ENCODE measurements around the gene KAZN.

KAZN gene

DNA sequence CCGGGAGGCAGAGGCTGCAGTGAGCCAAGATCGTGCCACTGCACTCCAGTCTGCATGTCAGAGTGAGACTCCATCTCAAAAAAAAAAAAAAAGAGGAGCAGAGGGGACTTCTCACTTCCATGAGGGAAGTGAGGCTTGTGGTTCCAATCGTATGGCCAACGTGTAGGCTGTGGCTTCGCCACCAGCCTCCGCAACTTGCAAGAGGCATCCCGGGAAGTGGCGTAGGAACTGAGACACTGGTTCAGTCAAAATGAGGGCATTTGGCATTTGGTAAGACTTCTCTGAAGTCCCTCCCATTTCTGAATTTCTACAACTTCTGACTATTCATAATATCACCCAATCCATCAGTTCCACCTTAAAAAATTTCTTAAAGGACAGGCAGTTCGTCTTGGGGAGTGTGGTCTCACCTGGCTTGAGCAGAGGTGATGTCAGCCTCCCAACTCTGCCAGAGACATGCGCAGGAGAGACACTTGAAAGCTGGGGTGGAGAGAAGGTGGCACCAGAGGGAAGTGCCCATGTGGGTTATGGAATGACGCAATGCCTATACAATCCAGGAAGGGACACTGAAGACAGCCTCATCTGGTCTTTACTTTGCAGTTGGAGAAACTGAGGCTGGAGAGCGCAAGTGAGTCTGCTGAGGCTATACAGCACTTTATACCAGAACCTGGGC lies 17.2 kb downstream of the KAZN start:
- no peak for DNase-seq

- no peak for DNase-seq
These were observed 18.3 kb downstream of the KAZN start for GRCh38 chr1:14616632-14617396.

DNA sequence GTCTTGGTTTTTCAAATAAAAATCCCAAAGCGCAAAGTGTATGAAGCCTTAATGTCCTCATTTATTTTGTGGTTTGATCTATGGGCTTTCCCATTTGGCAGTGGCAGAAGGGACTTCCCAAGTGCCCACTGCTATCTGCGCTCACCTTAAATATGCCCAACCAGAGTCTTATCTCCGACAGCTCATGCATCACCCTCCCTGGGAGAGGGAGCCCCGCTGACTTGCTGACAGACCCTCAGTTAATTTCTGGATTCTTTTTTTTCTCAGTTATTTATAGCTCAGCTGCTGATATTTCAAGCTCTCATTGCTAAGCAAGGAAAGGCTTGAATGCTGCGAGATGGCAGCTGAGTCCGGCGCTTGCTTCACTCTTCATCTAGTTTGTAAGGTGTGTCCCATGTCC lies 19.3 kb downstream of the KAZN start:
- DNase-seq = no peak

DNA sequence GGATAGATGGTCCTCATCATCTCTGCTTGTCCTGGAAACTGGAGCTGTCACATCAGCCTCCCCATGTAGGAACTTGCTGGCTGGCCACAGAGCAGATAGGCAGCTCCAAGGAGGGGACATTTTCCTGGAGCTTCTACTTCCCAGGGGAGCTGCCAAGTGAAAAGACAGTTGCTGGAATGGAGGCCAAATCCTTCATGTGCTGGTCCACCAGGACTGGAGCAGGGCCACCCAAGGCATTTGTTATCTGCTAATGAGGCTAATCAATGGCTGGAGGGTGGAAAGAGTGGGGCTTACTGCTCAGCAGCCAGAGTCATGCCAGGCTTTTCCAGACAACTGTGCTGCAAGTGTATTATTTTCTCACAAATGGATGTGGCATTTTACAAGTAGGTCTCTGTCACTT lies 22.5 kb downstream of the KAZN start:
- DNase-seq = no peak

DNA sequence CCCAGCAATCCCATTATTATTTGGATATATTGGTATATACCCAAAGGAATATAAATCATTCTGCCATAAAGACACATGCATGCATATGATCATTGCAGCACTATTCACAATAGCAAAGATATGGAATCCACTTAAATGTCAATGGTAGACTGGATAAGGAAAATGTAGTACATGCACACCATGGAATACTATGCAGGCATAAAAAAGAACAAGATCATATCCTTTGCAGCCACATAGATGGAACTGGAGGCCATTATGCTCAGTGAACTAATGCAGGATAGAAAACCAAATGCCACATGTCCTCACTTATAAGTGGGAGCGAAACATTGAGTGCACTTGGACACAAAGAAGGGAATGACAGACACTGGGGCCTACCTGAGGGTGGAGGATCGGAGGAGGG lies 24.6 kb downstream of the KAZN start:
- DNase-seq = no peak

GRCh38 chr1:14624941-14625340 lies 26.5 kb downstream of the KAZN start:
- no peak for DNase-seq

GRCh38 chr1:14625572-14625971 lies 27.1 kb downstream of the KAZN start:
- DNase-seq = no peak

DNA sequence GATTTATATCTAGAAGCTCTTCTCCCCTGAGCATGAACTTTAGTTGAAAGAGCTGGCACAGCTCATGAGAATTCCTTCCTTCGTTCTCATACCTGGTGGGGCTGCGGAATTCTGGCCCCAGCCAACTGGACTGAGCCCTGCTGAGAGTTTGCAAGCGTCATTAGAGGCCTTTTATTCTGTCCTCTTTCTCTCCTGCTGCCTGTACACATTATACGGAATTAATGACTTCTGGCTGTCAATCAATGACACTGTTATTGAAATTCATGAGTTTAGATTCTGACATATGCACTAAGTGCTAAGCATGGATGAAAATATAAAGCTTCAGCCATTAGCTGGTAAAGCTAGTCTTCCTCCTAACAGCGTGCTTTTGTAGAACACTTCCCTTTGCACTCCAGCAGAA lies 27.5 kb downstream of the KAZN start:
- no peak for DNase-seq

DNA sequence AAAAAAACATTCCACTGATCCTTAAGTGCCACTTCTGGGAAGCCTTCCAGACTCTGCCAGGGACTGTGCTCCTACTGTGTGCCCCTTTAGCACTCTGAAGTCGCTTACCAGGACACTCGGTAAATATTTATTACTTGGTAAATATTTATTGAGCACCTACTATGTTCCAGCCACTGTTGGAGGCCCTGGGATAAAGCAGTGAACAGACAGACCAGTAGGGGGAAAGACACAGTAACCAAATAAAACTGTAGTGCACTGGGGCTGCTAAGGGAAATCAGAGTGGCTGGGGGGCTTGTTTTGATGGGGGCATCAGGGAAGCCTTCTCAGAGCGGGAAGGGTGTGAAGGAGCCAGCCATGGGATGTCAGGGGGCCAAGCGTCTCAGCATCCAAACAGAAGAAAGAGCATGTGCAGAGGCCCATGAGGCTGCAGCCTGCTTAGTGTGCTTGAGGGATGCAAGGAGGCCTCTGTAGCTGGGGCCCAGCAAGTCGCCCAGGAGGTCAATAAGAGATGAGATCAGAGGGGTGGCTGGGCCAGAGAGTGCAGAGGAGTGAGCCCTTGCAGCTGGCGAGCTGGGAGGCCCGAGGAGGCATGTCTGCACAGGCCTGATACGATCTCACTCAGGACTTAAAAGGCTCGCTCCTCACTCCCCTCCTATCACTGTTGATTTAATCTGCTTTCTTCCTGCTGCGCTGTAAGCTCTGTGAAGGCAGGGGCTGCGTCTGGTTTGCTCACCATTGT lies 28.6 kb downstream of the KAZN start:
- DNase-seq = no peak

GRCh38 chr1:14627608-14628489 lies 29.4 kb downstream of the KAZN start:
- DNase-seq = no peak

GRCh38 chr1:14629363-14630014 lies 31.0 kb downstream of the KAZN start:
- DNase-seq = no peak

DNA sequence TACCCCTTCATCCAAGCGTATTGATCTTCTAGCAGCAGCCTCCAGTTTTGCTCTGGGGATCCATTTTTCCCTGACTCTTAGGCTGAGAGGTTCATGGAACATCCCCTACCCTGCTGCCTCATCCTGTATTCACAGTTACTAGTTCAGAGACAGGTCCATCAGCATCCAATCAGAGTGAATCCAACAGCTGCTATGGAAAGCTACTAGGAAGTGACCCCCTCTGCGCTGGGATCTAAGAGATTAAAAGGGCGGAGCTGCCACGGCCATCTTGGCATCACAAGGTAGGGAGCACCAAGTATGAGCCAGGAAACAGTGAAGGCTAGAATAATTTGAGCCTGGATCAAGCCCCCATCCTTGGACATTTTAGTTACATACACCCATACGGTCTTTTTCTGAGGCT lies 32.5 kb downstream of the KAZN start:
- DNase-seq = no peak

- no peak for DNase-seq
These were observed 32.9 kb downstream of the KAZN start for GRCh38 chr1:14631421-14631820.

DNA sequence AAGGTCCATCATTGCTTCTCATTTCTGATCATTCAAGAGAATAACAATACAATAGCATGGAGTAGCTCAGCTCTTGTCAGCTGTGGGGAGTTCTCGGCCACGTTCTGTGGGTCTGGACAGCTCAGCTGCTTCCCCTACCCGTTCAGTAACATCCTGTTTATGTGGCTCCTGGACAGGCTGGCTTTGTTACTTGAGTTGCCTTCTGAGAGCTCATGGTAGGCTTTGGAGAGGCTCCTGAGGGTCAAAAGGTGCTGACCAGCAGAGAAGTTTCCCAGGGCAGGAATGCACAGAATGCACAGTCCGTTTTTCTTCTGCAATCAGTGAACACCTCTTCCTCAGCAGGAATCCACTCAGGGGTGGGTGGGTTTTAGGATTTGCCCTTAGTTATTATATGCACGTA lies 36.0 kb downstream of the KAZN start:
- no peak for DNase-seq

DNA sequence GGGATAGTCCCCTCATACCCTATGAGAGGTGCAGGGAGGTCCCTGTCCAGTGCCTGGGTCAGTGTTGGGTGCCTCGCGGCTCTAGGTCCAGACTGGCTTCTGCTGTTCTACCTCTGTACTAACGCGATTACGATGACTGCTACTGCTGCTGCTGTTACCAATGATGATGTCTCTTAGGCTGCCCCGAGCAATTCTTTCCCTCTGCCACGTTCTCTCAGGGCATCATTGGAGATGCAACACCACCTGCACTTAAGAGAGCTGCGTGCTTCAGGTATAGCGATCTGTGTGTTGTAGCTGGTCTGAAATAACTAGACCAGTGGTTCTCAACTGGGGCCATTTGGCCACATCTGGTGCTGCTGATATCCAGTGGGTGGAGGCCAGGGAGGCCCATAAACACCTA lies 36.9 kb downstream of the KAZN start:
- no peak for DNase-seq

DNA sequence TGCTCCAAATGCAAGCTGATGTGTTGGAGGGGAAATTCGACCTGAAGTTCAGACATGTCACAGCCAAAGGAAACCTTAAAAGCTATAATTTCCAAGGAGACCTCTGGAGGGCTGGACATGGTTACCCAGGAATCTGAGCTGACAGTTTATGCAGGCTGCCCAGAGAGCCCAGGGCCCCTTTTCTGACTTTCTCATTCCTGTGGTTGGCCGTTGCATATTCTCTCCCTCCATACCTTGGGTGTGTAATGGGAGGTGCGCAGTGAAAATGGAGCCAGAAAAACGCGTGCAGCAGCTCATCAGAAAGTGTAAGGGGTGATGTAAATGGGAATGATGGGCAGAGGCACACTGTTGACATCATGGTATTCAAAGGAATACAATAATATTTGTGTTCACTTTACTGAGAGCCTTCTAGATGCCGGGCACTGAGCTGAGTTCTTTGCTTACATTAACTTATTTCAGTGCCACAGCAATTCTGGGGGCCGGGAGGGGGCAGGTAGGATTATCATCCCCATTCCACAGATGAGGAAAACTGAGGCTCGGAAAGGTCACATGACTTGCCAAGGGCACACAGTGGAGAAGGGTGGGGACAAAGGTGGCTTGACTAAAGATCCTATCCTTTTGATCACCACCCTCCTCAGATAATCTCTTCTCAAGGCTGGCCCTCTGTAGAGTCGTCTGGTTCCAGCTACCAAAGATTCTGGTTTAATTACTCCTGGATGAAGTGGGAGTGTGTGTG lies 38.6 kb downstream of the KAZN start:
- DNase-seq = no peak

DNA sequence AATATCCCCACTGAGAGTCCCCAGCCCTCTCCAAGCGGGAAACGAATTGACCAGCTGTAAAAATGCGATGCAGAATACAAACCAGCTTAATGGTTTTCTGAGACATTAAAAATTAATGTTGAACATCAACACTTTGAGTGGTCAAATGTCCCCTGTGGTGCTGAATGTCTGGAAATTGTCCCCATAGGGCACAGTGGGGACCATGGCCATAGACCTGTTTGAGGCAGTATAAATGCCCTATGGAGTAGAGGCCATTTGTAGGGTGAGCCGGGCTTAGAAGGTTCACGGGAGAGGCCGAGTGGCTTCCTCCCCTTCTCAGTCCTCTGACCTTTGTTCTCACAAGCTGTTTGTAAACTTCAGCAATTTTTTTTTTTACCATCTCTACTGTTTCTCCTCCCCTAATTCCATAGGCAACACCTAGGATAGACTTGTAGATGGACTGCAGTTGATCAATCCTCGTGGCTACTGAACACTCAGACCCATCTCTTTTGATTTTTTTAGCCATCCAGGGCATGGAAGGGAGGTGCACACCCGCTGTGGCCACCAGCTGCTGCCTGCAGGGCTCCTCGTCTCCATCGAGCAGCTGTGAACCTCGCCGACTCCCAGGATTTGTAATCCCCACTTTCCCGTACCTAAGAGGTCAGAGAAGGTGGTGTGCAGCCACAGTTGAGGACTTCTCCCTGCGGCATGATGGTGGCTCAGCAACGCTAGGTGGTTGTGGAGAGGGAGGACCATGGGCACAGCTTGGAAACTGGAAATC lies 41.0 kb downstream of the KAZN start:
- no peak for DNase-seq

- no peak for DNase-seq
These were observed 44.2 kb downstream of the KAZN start for GRCh38 chr1:14642712-14643111.

DNA sequence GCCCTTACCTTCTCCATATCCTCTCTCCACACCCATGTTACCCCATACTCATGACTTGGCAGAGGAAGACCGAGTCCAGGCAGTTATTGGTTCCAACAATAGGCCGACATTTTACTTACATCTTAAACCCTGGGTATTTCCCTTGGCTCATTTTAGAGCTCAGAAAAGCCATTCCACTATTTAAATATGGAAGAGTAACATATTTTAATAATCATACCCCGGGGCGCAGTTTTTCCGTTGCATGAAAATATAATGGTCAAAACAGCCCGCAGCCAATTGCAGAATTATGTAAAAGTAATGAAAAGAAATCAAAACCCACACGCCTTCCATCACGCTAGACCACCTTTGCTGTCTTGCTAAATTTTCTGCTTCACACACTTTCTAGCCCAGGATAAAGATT lies 48.5 kb downstream of the KAZN start:
- DNase-seq = no peak

DNA sequence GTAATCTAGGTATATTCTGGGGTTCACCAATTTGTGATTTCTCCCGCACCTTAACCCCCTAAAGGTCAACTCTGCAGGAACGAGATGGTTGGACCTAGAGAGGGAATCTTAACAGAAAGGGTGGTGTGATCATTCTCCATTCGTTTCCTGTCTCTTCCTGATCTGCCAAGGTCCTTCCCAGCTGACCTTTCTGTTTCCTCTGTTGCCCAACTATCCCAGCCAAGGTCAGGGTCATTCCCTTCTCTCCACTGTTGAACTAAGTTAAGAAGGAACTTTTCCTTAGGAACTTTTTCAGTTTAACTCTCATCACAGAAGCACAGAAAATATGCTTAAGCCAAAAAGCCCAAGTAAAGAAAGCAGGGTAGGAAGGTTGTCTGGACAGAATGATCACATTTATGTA lies 49.3 kb downstream of the KAZN start:
- no peak for DNase-seq

- DNase-seq = no peak
These were observed 49.9 kb downstream of the KAZN start for GRCh38 chr1:14648391-14648790.
